K562 treated with DMSO at 1 percent for 24 hours (cell line): ENCODE measurements around the gene DYNLL1. TPM values are rescaled to one million over a fixed set of nuclear protein-coding genes. Genes with fewer than 3 reads are reported as not detected.

ENCODE experiments used
- total RNA-seq: library from RNA; unstranded; fragments of 300-600 nt; gene quantifications from 2 replicates; pipeline ENCODE4 v1.2.3, GENCODE V29; 2022; ENCODE audit warnings: low read depth; ENCODE audit not compliant: insufficient read depth

Gene DYNLL1
- 501 and 505 TPM in 2 replicates for total RNA-seq

GRCh38 chr12:120495731-120496412 lies at the start of gene DYNLL1:
TSS of gene DYNLL1 (plus strand) at chr12:120496113. CDS start at chr12:120496422, 309 bp downstream.

GRCh38 chr12:120469450-120470149 lies 26.3 kb upstream of the DYNLL1 start, which contains the start of gene SRSF9:
TSS of gene SRSF9 (minus strand) at chr12:120469748. CDS start at chr12:120469609, 139 bp downstream.

DNA sequence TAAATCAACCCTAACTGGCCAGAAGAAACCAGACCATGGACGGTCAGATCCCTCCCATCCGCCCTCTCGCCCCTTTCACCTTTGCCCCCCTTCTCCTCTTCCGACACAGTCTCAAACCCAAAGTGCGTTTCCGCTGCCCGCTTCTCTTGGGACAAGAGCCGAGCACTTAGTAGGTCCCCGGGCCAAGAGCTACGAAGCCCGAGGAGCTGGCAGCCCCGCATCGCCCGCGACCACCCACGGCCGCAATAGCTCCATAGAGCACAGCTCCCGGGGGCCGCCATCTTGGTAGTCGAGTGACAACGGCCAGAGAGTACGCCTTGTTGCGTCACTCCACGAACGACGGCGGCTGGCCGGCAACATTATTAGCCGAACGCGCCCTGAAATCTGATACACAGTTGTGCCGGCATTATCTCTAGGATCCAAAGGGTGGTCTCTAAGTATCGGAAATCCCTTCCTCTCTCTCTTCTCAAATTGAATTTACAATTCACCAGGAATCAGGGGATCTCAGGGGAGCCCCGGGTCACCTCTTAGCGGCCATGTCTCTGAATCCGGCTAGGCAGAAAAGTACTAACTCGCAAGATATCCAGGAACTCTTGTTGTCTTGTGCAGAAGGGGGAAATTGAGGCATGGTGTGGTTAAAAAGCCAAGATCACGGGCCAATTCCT lies 33.1 kb downstream of the DYNLL1 start, which contains the start of gene COQ5:
COQ5 (minus strand) TSS at position 298 of the 665 bp plus-strand sequence; CDS start at position 281, 17 bp downstream.

DNA sequence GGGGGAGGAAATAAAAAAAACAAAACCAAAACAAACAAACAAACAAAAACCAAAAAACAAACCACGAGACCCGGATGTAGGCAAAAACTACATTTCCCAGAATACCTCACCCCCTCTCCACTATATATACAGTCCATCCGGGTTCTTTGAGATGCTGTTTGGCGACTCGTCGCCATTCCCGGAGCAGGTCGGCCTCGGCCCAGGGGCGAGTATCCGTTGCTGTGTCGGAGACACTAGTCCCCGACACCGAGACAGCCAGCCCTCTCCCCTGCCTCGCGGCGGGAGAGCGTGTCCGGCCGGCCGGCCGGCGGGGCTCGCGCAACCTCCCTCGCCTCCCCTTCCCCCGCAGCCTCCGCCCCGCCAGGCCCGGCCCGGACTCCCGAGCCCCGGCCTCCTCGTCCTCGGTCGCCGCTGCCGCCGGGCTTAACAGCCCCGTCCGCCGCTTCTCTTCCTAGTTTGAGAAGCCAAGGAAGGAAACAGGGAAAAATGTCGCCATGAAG lies 38.3 kb downstream of the DYNLL1 start, which contains the start of gene RNF10:
RNF10 (plus strand) TSS at position 154 of the 500 bp plus-strand sequence. CDS start 456 bp downstream, outside the sequence.

Other genes starting within 250 kb of the DYNLL1 start
- gene PXN, start 230.4 kb upstream of the DYNLL1 start, total RNA-seq, result 98.4 and 108 TPM in 2 replicates
- gene RNU4-2, start 204.2 kb upstream of the DYNLL1 start, total RNA-seq, result not detected in 2 replicates
- gene RNU4-1, start 202.9 kb upstream of the DYNLL1 start, total RNA-seq, result not detected in 2 replicates
- gene SIRT4, start 193.8 kb upstream of the DYNLL1 start, total RNA-seq, result 8.3 and 8.9 TPM in 2 replicates
- gene PLA2G1B, start 168.3 kb upstream of the DYNLL1 start, total RNA-seq, result not detected in 2 replicates
- not detected in 2 replicates for gene MSI1, start 126.9 kb upstream of the DYNLL1 start, total RNA-seq
- 816 and 863 TPM in 2 replicates for gene COX6A1, start 58.0 kb upstream of the DYNLL1 start, total RNA-seq
- gene TRIAP1, start 49.7 kb upstream of the DYNLL1 start, total RNA-seq, result 23.4 and 27.7 TPM in 2 replicates
- gene GATC, start 49.7 kb upstream of the DYNLL1 start, total RNA-seq, result 14.8 and 16.9 TPM in 2 replicates
- 235 and 238 TPM in 2 replicates for gene SRSF9, start 26.4 kb upstream of the DYNLL1 start, total RNA-seq
- gene COQ5, start 33.0 kb downstream of the DYNLL1 start, total RNA-seq, result 30.7 and 32.5 TPM in 2 replicates
- 127 and 132 TPM in 2 replicates for gene RNF10, start 38.2 kb downstream of the DYNLL1 start, total RNA-seq
- gene POP5, start 85.3 kb downstream of the DYNLL1 start, total RNA-seq, result 69.6 and 73.0 TPM in 2 replicates
- gene CABP1, start 144.5 kb downstream of the DYNLL1 start, total RNA-seq, result not detected in 2 replicates
- gene MLEC, start 191.0 kb downstream of the DYNLL1 start, total RNA-seq, result 40.3 and 44.5 TPM in 2 replicates
- 24.3 and 30.0 TPM in 2 replicates for gene UNC119B, start 214.3 kb downstream of the DYNLL1 start, total RNA-seq
- 38.3 and 41.2 TPM in 2 replicates for gene ACADS, start 229.7 kb downstream of the DYNLL1 start, total RNA-seq